ENCODE measurements around the gene IL12A.

GRCh38 chr3:159947220-159947619, 41.4 kb upstream of the IL12A start:
- no peak for TF ChIP-seq POLR2A (IDR thresholded peaks at IDR 0.05; ENCODE audit: low read depth, low read length)
- no peak for TF ChIP-seq POLR2AphosphoS5 (IDR thresholded peaks at IDR 0.05; ENCODE audit: low read depth, low read length)
- TF ChIP-seq TAF1 (IDR thresholded peaks at IDR 0.05; ENCODE audit: low read depth, low read length): no peak

All from GM12891 (cell line).